B cell (primary cell): ENCODE results near the gene TECR.

Experiments
- EZH2 ChIP-seq: IDR thresholded peaks from 2 replicates; pipeline ENCODE4 v1.6.1; 2012; ENCODE audit warnings: borderline replicate concordance, low read depth, mild to moderate bottlenecking, moderate library complexity, low read length; ENCODE audit not compliant: insufficient read depth, poor library complexity, severe bottlenecking
- TF ChIP-seq, protein P1 (sequence below): fragments of 200-600 bp; IDR thresholded peaks from one replicate; pipeline ENCODE4 v1.8.0; 2022; ENCODE audit warnings: antibody characterized with exemption, mild to moderate bottlenecking

DNA sequence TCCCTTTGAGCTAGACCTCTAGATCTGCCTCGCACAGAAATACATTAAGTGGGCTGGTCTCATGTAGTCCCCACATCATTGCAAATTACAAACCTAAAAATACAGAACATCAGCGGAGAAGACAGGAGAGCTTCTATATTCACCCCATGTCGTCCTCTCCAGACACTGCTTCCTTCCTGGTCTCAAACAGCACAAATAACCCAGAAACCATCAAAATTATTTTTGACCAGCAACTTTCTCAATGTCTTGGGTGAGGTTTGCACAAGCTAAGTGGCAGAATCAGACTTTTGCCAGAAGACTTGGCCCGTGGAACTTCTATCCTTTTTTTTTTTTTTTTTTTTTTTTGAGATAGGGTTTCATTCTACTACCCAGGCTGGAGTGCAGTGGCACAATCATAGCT is 81.7 kb downstream of the TECR start:
- TF ChIP-seq, protein P1, sequence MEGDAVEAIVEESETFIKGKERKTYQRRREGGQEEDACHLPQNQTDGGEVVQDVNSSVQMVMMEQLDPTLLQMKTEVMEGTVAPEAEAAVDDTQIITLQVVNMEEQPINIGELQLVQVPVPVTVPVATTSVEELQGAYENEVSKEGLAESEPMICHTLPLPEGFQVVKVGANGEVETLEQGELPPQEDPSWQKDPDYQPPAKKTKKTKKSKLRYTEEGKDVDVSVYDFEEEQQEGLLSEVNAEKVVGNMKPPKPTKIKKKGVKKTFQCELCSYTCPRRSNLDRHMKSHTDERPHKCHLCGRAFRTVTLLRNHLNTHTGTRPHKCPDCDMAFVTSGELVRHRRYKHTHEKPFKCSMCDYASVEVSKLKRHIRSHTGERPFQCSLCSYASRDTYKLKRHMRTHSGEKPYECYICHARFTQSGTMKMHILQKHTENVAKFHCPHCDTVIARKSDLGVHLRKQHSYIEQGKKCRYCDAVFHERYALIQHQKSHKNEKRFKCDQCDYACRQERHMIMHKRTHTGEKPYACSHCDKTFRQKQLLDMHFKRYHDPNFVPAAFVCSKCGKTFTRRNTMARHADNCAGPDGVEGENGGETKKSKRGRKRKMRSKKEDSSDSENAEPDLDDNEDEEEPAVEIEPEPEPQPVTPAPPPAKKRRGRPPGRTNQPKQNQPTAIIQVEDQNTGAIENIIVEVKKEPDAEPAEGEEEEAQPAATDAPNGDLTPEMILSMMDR: no peak
- TF ChIP-seq EZH2: no peak
